GF-D8 (cell line): ENCODE measurements around the gene KRTAP24-1.

Source experiments
- DNase-seq: peaks from one replicate; lab custom pipeline; 2025; lab: John Stamatoyannopoulos, UW

The KRTAP24-1 gene

GRCh38 chr21:30282850-30283249 is at the start of gene KRTAP24-1:
Gene KRTAP24-1, minus strand, starts transcription at chr21:30282950. Its CDS starts 18 bp downstream, at chr21:30282932.
- DNase-seq: no peak

GRCh38 chr21:30329203-30329875 is 46.6 kb upstream of the KRTAP24-1 start:
- no peak for DNase-seq

- DNase-seq: no peak
Measured at GRCh38 chr21:30326390-30326789, 43.6 kb upstream of the KRTAP24-1 start.

- DNase-seq: no peak
Measured at GRCh38 chr21:30320215-30320614, 37.5 kb upstream of the KRTAP24-1 start, which contains the start of gene KRTAP26-1. Gene KRTAP26-1, minus strand, starts transcription at chr21:30320315. Its CDS starts 280 bp downstream, at chr21:30320035.

- DNase-seq: no peak
Measured at GRCh38 chr21:30315701-30316100, 33.0 kb upstream of the KRTAP24-1 start.

- no peak for DNase-seq
Measured at GRCh38 chr21:30306884-30307283, 24.1 kb upstream of the KRTAP24-1 start.

GRCh38 chr21:30305136-30305535 is 22.4 kb upstream of the KRTAP24-1 start:
- no peak for DNase-seq

- no peak for DNase-seq
Measured at GRCh38 chr21:30289215-30289614, 6.5 kb upstream of the KRTAP24-1 start, which contains the start of gene KRTAP25-1. Gene KRTAP25-1, minus strand, starts transcription at chr21:30289514. Its CDS starts 24 bp downstream, at chr21:30289490.

- DNase-seq: no peak
Measured at GRCh38 chr21:30271611-30272010, 11.1 kb downstream of the KRTAP24-1 start.

GRCh38 chr21:30271156-30271555 is 11.6 kb downstream of the KRTAP24-1 start:
- no peak for DNase-seq

GRCh38 chr21:30269803-30270530 is 12.8 kb downstream of the KRTAP24-1 start:
- no peak for DNase-seq

GRCh38 chr21:30268608-30269197 is 14.0 kb downstream of the KRTAP24-1 start:
- DNase-seq: no peak

GRCh38 chr21:30257773-30258172 is 25.0 kb downstream of the KRTAP24-1 start:
- DNase-seq: no peak

- DNase-seq: no peak
Measured at GRCh38 chr21:30256100-30256499, 26.6 kb downstream of the KRTAP24-1 start.

GRCh38 chr21:30255679-30256078 is 27.1 kb downstream of the KRTAP24-1 start:
- DNase-seq: no peak

GRCh38 chr21:30251781-30252180 is 31.0 kb downstream of the KRTAP24-1 start:
- no peak for DNase-seq

GRCh38 chr21:30249936-30250335 is 32.8 kb downstream of the KRTAP24-1 start:
- DNase-seq: no peak

GRCh38 chr21:30248844-30249243 is 33.9 kb downstream of the KRTAP24-1 start:
- DNase-seq: no peak

GRCh38 chr21:30245061-30245460 is 37.7 kb downstream of the KRTAP24-1 start:
- no peak for DNase-seq

GRCh38 chr21:30243691-30244090 is 39.1 kb downstream of the KRTAP24-1 start:
- no peak for DNase-seq

- DNase-seq: no peak
Measured at GRCh38 chr21:30240661-30241060, 42.1 kb downstream of the KRTAP24-1 start.

- no peak for DNase-seq
Measured at GRCh38 chr21:30238168-30238567, 44.6 kb downstream of the KRTAP24-1 start.

- DNase-seq: no peak
Measured at GRCh38 chr21:30234643-30235042, 48.1 kb downstream of the KRTAP24-1 start.
